Prostate gland (tissue), 2 donors: ENCODE results near the gene BAAT. TPM values are rescaled to one million over a fixed set of nuclear protein-coding genes. Genes with fewer than 3 reads are reported as not detected.
"Not testable (repeated sequence)": the region's sequence is repeated elsewhere in the genome, so short reads cannot be mapped to it uniquely, and the experiment has no call there.

Experiments used
- DNase-seq: peaks from one replicate; pipeline ENCODE4 v3.0.0-alpha.2; 2019; ENCODE audit warnings: low spot score
- H3K27ac ChIP-seq, 2 donors: fragments of 200-600 bp; sonication (generic); 2 replicates each; pipeline ENCODE4 v1.5.1; 2017 to 2019
- H3K27me3 ChIP-seq: fragments of 200-600 bp; sonication (generic); replicated peaks from 2 replicates; pipeline ENCODE4 v1.5.1; 2019; ENCODE audit not compliant: insufficient read depth
- H3K36me3 ChIP-seq, 2 donors: fragments of 200-600 bp; sonication (generic); 1 replicate in 1 of 2; 2 replicates in 1 of 2; pipeline versions ENCODE4 v1.5.1 to v1.8.1; 2017 to 2019
- H3K4me1 ChIP-seq: fragments of 200-600 bp; sonication (generic); replicated peaks from 2 replicates; pipeline ENCODE4 v1.5.1; 2019
- H3K4me3 ChIP-seq, 2 donors: fragments of 200-600 bp; sonication (generic); 2 replicates each; pipeline ENCODE4 v1.5.1; 2017 to 2019
- H3K9me3 ChIP-seq: fragments of 200-600 bp; sonication (generic); 2 replicates; pipeline ENCODE4 v1.5.1; 2017
- CTCF ChIP-seq, 4 experiments: fragments of 200-600 bp in 2 of 4; fragments of 450-650 bp in 2 of 4; sonication (generic) in 2 of 4; IDR thresholded peaks; 1 replicate in 3 of 4; 2 replicates in 1 of 4; pipeline ENCODE4 v1.5.1; 2016 to 2019; ENCODE audit warnings: antibody characterized with exemption in 4 of 4, mild to moderate bottlenecking in 2 of 4, moderate library complexity in 2 of 4
- POLR2A ChIP-seq: fragments of 450-650 bp; IDR thresholded peaks from one replicate; pipeline ENCODE4 v1.6.1; 2016; ENCODE audit warnings: antibody characterized with exemption, mild to moderate bottlenecking
- POLR2AphosphoS5 ChIP-seq: sonication (generic); formaldehyde crosslinking; IDR thresholded peaks from one replicate; pipeline ENCODE4 v1.6.1; 2017; ENCODE audit warnings: antibody characterized with exemption
- WGBS: methylation state at CpG from one replicate; pipeline ENCODE4 v1.1.5; 2018; 5-methylcytosine and 5-hydroxymethylcytosine counted together
- intact Hi-C: fragments of 100-400 bp; cut with DNase I; formaldehyde crosslinking; loops from one replicate; pipeline ENCODE4 v1.14.2; 2022
- total RNA-seq, 2 donors: library from RNA; depleted of rRNA; stranded (reverse); fragments of >200 nt; gene quantifications; one replicate each; pipeline ENCODE4 v1.1.0, GENCODE V29; 2016

The BAAT gene
- not detected for total RNA-seq

DNA sequence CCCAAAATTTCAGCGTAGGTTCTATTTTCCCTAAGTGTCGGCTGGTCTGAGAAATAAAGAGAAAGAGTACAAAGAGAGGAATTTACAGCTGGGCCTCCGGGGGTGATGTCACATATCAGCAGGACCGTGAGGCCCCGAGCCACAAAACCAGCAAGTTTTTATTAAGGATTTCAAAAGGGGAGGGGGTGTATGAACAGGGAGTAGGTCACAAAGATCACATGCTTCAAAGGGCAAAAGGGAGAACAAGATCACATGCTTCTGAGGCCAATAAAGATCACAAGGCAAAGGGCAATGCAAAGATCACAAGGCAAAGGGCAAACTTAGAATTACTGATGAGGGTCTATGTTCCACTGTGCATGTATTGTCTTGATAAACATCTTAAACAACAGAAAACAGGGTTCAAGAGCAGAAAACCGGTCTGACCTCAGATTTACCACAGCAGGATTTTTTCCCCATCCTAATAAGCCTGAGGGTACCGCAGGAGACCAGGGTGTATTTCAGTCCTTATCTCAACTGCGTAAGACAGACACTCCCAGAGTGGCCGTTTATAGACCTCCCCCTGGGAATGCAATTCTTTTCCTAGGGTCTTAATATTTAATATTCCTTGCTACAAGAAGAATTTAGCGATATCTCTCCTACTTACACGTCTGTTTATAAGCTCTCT is at the start of gene BAAT:
TSS of gene BAAT (minus strand) at position 134 of the 664 bp plus-strand sequence. CDS start 13,602 bp downstream, outside the sequence.
- intact Hi-C loops = not testable (repeated sequence)

DNA sequence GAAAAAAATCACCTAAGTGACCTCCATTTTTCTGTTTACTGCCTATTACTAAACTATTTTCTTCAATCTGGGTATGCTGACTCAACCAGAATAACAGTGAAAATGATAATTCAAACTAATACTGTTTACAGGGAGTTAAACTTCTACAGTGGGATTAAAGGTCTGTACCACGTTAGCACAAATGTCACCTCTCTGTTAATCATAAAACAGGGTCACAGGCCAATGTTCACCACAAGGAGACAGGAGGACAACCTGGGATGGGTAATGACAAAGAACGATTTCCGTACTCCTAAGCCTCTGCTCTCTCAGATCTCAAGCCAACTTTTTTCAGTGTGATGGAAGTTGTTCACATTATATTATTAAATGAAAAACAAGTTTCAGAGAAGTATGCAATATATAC is 48.4 kb upstream of the BAAT start:
- Histone ChIP-seq H3K36me3 (no peaks in the 10 kb centered on the region), H3K4me3 (no peak overlapping the region), H3K4me1 (no peaks in the 10 kb centered on the region), H3K9me3 (no peaks in the 10 kb centered on the region), H3K27me3 (no peaks in the 10 kb centered on the region), H3K27ac (no peak overlapping the region)
- WGBS = 42% methylated on average over 3 of the region's 3 CpGs
- intact Hi-C loops = no loop called here
- no peak for DNase-seq
- TF ChIP-seq CTCF (IDR thresholded peaks at IDR 0.05) (no peak), POLR2AphosphoS5 (no peak), POLR2A (no peak)

More for the DNA sequence above, at the start of gene BAAT:
- not testable (repeated sequence) for H3K4me1 ChIP-seq, H3K27me3 ChIP-seq, H3K9me3 ChIP-seq, H3K36me3 ChIP-seq, H3K4me3 ChIP-seq, H3K27ac ChIP-seq, DNase-seq
- WGBS = 91% methylated on average over 11 of the region's 11 CpGs

DNA sequence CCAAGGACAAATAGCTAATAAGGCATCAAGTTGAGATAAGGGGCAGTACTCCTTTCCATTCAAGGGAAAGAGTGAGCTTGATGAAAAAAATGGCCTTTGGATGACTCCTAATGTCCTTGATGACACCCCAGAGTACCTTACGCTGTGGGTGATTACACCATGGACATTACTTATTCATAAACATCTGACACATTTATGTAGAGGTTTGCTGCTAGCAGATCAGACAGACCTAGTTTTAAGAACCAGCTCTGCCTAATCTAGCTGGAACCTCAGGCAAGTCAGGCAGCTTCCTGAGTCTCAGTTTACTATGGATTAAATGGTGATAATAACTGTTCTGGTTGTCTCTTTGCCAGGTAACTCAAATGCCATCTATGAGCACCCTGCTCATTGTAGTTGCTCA is 47.9 kb upstream of the BAAT start:
- Histone ChIP-seq H3K4me1 (no peaks in the 10 kb centered on the region), H3K9me3 (no peaks in the 10 kb centered on the region), H3K27ac (no peak overlapping the region), H3K27me3 (no peaks in the 10 kb centered on the region), H3K36me3 (no peaks in the 10 kb centered on the region), H3K4me3 (no peak overlapping the region)
- TF ChIP-seq POLR2AphosphoS5 (no peak), CTCF (IDR thresholded peaks at IDR 0.05) (no peak), POLR2A (no peak)
- no peak for DNase-seq
- 83% methylated on average over 1 of the region's 1 CpG for WGBS
- intact Hi-C loops = no loop called here

DNA sequence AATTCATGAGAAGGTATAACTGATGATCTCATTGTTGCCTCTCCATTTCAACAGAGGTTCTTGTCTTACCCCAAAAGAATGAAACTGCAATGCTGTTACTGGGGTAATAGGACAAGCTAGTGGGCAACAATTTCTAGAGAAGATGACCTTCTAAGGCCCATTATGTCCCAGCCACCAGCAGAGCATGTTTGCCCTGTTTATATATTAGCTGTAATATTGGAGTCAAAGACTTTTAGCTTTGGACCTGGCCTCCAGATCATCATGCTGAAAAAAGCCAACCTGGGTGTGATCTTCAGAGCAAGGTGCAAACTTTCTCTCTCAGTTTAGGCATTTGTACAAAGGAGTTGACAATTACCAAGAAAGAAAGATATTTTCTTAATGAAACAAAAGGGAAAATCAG is 47.4 kb upstream of the BAAT start:
- no peak for TF ChIP-seq CTCF (IDR thresholded peaks at IDR 0.05)
- TF ChIP-seq POLR2AphosphoS5 = no peak
- intact Hi-C loops = no loop called here
- no peaks in the 10 kb centered on the region for H3K9me3 ChIP-seq
- H3K27me3 ChIP-seq = no peaks in the 10 kb centered on the region
- H3K4me1 ChIP-seq = no peaks in the 10 kb centered on the region
- H3K27ac ChIP-seq = no peak overlapping the region
- no peak for DNase-seq
- no peak overlapping the region for H3K4me3 ChIP-seq
- no peaks in the 10 kb centered on the region for H3K36me3 ChIP-seq

DNA sequence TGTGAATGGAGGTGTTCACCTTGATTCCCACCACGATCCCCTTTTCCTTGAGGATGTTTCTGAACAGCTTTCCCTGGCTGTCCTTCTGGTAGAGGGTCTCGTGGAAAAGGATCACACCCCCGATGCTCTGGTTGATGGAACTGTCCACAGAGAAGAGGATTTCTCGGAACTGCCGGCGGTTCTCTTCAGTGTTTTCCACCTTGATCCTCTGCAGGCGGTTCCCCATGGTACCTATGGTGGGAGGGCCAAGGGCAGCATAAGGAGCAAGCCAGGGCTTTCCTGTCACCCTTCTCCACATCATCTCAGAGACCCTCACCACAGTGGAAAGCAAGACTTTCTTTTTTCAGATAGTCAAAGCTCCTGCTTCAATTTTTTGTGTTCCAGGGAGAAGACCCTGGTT is 44.9 kb upstream of the BAAT start:
- H3K4me3 ChIP-seq = no peak overlapping the region
- H3K27me3 ChIP-seq = no peaks in the 10 kb centered on the region
- intact Hi-C loops = no loop called here
- H3K27ac ChIP-seq = no peak overlapping the region
- TF ChIP-seq POLR2A (no peak), POLR2AphosphoS5 (no peak), CTCF (IDR thresholded peaks at IDR 0.05) (no peak)
- no peaks in the 10 kb centered on the region for H3K4me1 ChIP-seq
- no peaks in the 10 kb centered on the region for H3K9me3 ChIP-seq
- WGBS = 92% methylated on average over 7 of the region's 7 CpGs
- no peak for DNase-seq
- no peaks in the 10 kb centered on the region for H3K36me3 ChIP-seq
